ENCODE data around the gene CLCA1. TPM values are rescaled to one million over a fixed set of nuclear protein-coding genes. Genes with fewer than 3 reads are reported as not detected.

Gene CLCA1
- total RNA-seq, 1 donor from 2014 or later = not detected

- no peak for ATAC-seq
- intact Hi-C loops (cut with DNase I) = no loop called here
- DNase-seq (ENCODE audit: low spot score) = no peak
Observed at GRCh38 chr1:86537928-86538695, 69.4 kb downstream of the CLCA1 start.

DNA sequence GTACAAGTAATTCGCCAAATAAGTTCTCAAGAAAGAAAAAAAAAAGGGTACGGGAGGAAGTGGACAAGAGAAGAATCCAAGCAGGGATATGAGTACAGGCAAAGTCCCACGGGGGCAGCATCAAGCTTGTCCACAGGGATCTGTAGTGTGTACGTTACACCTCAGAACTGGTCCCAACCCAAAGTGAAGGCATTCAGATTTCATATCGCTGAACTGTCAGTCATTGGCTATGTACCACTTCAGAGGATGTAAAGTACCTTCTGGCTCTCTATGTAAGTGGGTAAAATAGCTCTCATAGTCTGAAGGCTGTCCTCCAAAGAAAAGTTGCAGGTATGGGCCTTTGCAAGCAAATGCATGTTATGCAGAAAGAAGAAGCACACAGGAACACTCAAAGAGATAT is 70.0 kb downstream of the CLCA1 start:
- ATAC-seq (no peak), DNase-seq (ENCODE audit: low spot score) (no peak)
- intact Hi-C loops (cut with DNase I) = no loop called here

DNA sequence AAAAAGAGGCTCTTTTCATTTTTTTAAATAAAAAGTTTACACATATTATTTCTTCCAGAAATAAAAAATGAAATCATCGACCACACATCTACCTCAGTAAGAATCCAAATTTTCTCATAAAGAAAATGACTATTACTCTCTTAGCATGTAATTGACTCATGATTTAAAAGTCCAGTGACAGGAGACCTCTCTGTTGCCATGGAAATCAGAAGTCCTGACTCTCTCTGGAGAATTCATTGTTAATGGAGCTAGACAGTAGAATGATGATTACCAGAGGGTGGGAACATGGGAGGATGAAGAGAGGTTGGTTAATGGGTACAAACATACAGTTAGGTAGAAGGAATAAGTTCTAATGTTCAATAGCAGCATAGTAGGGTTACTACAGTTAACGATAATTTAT is 73.1 kb downstream of the CLCA1 start:
- DNase-seq (ENCODE audit: low spot score) (no peak), ATAC-seq (no peak)
- intact Hi-C loops (cut with DNase I) = no loop called here

GRCh38 chr1:86542631-86543030 is 73.9 kb downstream of the CLCA1 start:
- DNase-seq (ENCODE audit: low spot score) = no peak

GRCh38 chr1:86546787-86547221 is 78.1 kb downstream of the CLCA1 start, which contains the start of gene CLCA4:
TSS of gene CLCA4 (plus strand) at chr1:86547078. CDS start at chr1:86547120, 42 bp downstream.
- intact Hi-C loops (cut with DNase I) = no loop called here
- DNase-seq (ENCODE audit: low spot score) = no peak
- ATAC-seq = no peak

More at GRCh38 chr1:86542631-86543030, 73.9 kb downstream of the CLCA1 start:
- ATAC-seq = no peak
- intact Hi-C loops (cut with DNase I) = no loop called here

DNA sequence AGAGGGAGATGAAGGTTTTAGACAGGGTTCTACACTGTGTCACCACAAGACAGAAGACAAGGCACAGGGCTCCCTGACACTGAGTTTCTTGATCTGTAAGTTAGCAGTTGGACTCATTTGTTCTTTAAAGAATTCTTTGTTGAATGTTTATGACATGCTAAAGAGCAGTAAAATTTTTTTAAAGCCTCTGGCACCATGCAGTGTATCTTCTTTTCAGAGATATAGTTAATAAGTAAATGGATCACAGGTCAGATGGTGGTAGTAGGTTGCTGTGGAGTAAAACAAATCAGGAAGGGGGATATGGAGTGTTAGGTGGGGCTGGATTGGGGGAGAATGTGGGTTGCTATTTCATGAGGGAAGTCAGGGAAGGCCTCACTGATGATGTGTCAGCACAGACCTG is 80.1 kb downstream of the CLCA1 start:
- intact Hi-C loops (cut with DNase I) = no loop called here
- no peak for ATAC-seq
- no peak for DNase-seq (ENCODE audit: low spot score)

Other genes with a start within 250 kb of the CLCA1 start
- 62.1 TPM for gene ODF2L, start 72.6 kb upstream of the CLCA1 start, total RNA-seq
- gene CLCA2, start 44.8 kb upstream of the CLCA1 start, total RNA-seq = not detected
- gene CLCA4, start 78.2 kb downstream of the CLCA1 start, total RNA-seq = not detected
- 77.6 TPM for gene SH3GLB1, start 235.6 kb downstream of the CLCA1 start, total RNA-seq

Data from sciatic nerve (tissue), 2 donors.